HL-60 (cell line): ENCODE measurements around the gene EYS.

Experiments used
- CTCF ChIP-seq: IDR thresholded peaks from one replicate; pipeline ENCODE4 v1.5.1; 2011; ENCODE audit warnings: low read length, control low read depth, inconsistent platforms; ENCODE audit not compliant: insufficient read depth
- GABPA ChIP-seq: IDR thresholded peaks from 2 replicates; pipeline ENCODE4 v1.6.1; 2012; ENCODE audit warnings: low read depth
- POLR2AphosphoS5 ChIP-seq: IDR thresholded peaks from 2 replicates; pipeline ENCODE4 v1.6.1; 2012; ENCODE audit warnings: low read depth
- SPI1 ChIP-seq: IDR thresholded peaks from 2 replicates; pipeline ENCODE4 v1.6.1; 2012; ENCODE audit warnings: low read depth, mild to moderate bottlenecking, borderline replicate concordance

- TF ChIP-seq CTCF (no peak), POLR2AphosphoS5 (no peak), SPI1 (no peak), GABPA (no peak)
Measured at GRCh38 chr6:63788569-63788968, 1918.5 kb downstream of the EYS start.
